HepG2 (cell line): ENCODE results near the gene ETHE1. TPM values are rescaled to one million over a fixed set of nuclear protein-coding genes. Genes with fewer than 3 reads are reported as not detected.

Experiments
- ATAC-seq: fragments of 200-7000 bp; cut with Tn5 transposase; 3 replicates; pipeline ENCODE4 v1.9.1; 2020; ENCODE audit warnings: mild to moderate bottlenecking, moderate library complexity
- BruUV-seq: library from RNA; stranded (reverse); fragments of 400-500 nt; replicated peaks from 2 replicates; lab custom pipeline; 2021; lab: Mats Ljungman, UMichigan
- CTCF ChIA-PET: fragments of 300-600 bp; formaldehyde crosslinking; extraction: SDS; loops from one replicate; lab custom pipeline; 2021; ENCODE audit warnings: low total read pairs, inconsistent platforms, low intra/inter-chr PET ratio; lab: Yijun Ruan, JAX
- POLR2A ChIA-PET: fragments of 350-600 bp; sonication (Branson Sonifier 250); formaldehyde crosslinking; loops from one replicate; lab custom pipeline; 2020; ENCODE audit warnings: antibody characterized with exemption, inconsistent platforms; lab: Yijun Ruan, JAX
- DNase-seq: peaks from one replicate; pipeline ENCODE4 v3.0.0-alpha.2; 2015; ENCODE audit warnings: low spot score
- FAIRE-seq: peaks from 3 replicates; lab custom pipeline; 2011; peaks lifted over from hg19 to GRCh38; lab: Jason Lieb, UNC
- H2AFZ ChIP-seq: one replicate; pipeline ENCODE4 v1.6.1; 2011; ENCODE audit warnings: low read length, inconsistent platforms
- H3K27ac ChIP-seq: fragments of 300-600 bp; 3 replicates; pipeline ENCODE4 v1.8.0; 2011; ENCODE audit warnings: mixed run types, mild to moderate bottlenecking, mixed read lengths, low read length, inconsistent platforms; ENCODE audit not compliant: insufficient read depth; ENCODE audit errors: extremely low read length
- H3K27me3 ChIP-seq, 2 experiments: fragments of 200-600 bp in 1 of 2; 2 replicates in 1 of 2; 3 replicates in 1 of 2; pipeline versions ENCODE4 v1.6.0 to v1.8.0; 2011; ENCODE audit warnings: low read length in 2 of 2, mild to moderate bottlenecking in 2 of 2, moderate library complexity in 2 of 2, inconsistent platforms in 1 of 2; ENCODE audit not compliant: insufficient read depth in 2 of 2, control insufficient read depth in 1 of 2
- H3K36me3 ChIP-seq, 2 experiments: fragments of 200-600 bp in 1 of 2; replicated peaks in 1 of 2; 2 replicates in 1 of 2; 3 replicates in 1 of 2; pipeline versions ENCODE4 v1.5.1 to v1.8.0; 2011; ENCODE audit warnings: low read length in 2 of 2, inconsistent platforms in 1 of 2; ENCODE audit not compliant: insufficient read depth in 2 of 2, control insufficient read depth in 1 of 2
- H3K4me1 ChIP-seq: 2 replicates; pipeline ENCODE4 v1.5.1; 2012; ENCODE audit warnings: low read length, inconsistent platforms; ENCODE audit not compliant: insufficient read depth
- H3K4me2 ChIP-seq: 2 replicates; pipeline ENCODE4 v1.6.0; 2011; ENCODE audit warnings: low read depth, low read length, inconsistent platforms
- H3K4me3 ChIP-seq, 3 experiments: fragments of 200-600 bp in 1 of 3; sonication (generic), shearing (Covaris generic) in 1 of 3; replicated peaks in 1 of 3; 2 replicates each; pipeline ENCODE4 v1.5.1; 2011 to 2016; ENCODE audit warnings: low read length in 3 of 3, inconsistent platforms in 2 of 3, low read depth in 2 of 3, mild to moderate bottlenecking in 2 of 3, control low read depth in 1 of 3, mixed read lengths in 1 of 3; ENCODE audit not compliant: insufficient read depth in 1 of 3
- H3K79me2 ChIP-seq: one replicate; pipeline ENCODE4 v1.6.1; 2011; ENCODE audit warnings: low read length, inconsistent platforms; ENCODE audit not compliant: insufficient read depth
- H3K9ac ChIP-seq: 2 replicates; pipeline ENCODE4 v1.6.0; 2011; ENCODE audit warnings: mild to moderate bottlenecking, low read depth, low read length, inconsistent platforms; ENCODE audit not compliant: insufficient read depth
- H3K9me3 ChIP-seq: 2 replicates; pipeline ENCODE4 v1.5.1; 2012; ENCODE audit warnings: mild to moderate bottlenecking, low read length
- H4K20me1 ChIP-seq: 2 replicates; pipeline ENCODE4 v1.6.0; 2011; ENCODE audit warnings: inconsistent platforms, mild to moderate bottlenecking, low read length, moderate library complexity; ENCODE audit not compliant: insufficient read depth
- E2F2 ChIP-seq: sonication (generic); formaldehyde crosslinking; IDR thresholded peaks from 2 replicates; pipeline ENCODE4 v1.4.0; 2020; ENCODE audit warnings: missing genetic modification reagents, borderline replicate concordance
- ESRRA ChIP-seq: sonication (generic); formaldehyde crosslinking; IDR thresholded peaks from 2 replicates; pipeline ENCODE4 v1.5.1; 2020; ENCODE audit warnings: mild to moderate bottlenecking, low read depth, missing genetic modification reagents
- FIP1L1 ChIP-seq: fragments of 200-400 bp; formaldehyde crosslinking; IDR thresholded peaks from 2 replicates; pipeline ENCODE4 v1.6.1; 2018; ENCODE audit warnings: low read depth, mild to moderate bottlenecking, low read length, moderate library complexity, borderline replicate concordance; ENCODE audit not compliant: insufficient read depth
- MAF1 ChIP-seq: sonication (generic); formaldehyde crosslinking; IDR thresholded peaks from 2 replicates; pipeline ENCODE4 v1.5.0; 2020; ENCODE audit warnings: missing genetic modification reagents, borderline replicate concordance
- MEIS1 ChIP-seq: sonication (generic); formaldehyde crosslinking; IDR thresholded peaks from 2 replicates; pipeline ENCODE4 v1.9.0; 2021; ENCODE audit warnings: mild to moderate bottlenecking, missing genetic modification reagents, moderate library complexity, borderline replicate concordance
- NBN ChIP-seq: fragments of 450-650 bp; conservative IDR thresholded peaks from 2 replicates; pipeline ENCODE4 v1.6.1; 2017
- RBM22 ChIP-seq: fragments of 200-400 bp; formaldehyde crosslinking; optimal IDR thresholded peaks from 2 replicates; pipeline ENCODE3; 2017; ENCODE audit warnings: mild to moderate bottlenecking, low read length, moderate library complexity
- SATB2 ChIP-seq: sonication (generic); formaldehyde crosslinking; IDR thresholded peaks from 2 replicates; pipeline ENCODE4 v1.5.0; 2020; ENCODE audit warnings: missing genetic modification reagents
- ZBTB21 ChIP-seq: sonication (generic); formaldehyde crosslinking; IDR thresholded peaks from 2 replicates; pipeline ENCODE4 v1.4.0; 2020; ENCODE audit warnings: missing genetic modification reagents
- ZBTB7B ChIP-seq: sonication (generic); formaldehyde crosslinking; IDR thresholded peaks from 2 replicates; pipeline ENCODE4 v1.4.0; 2020; ENCODE audit warnings: missing genetic modification reagents
- ZFP41 ChIP-seq: sonication (generic); formaldehyde crosslinking; IDR thresholded peaks from 2 replicates; pipeline ENCODE4 v1.4.0; 2020; ENCODE audit warnings: mild to moderate bottlenecking, missing genetic modification reagents, borderline replicate concordance
- ZNF224 ChIP-seq: sonication (generic); formaldehyde crosslinking; IDR thresholded peaks from 2 replicates; pipeline ENCODE4 v1.5.0; 2020; ENCODE audit warnings: mild to moderate bottlenecking, missing genetic modification reagents
- ZNF747 ChIP-seq: sonication (generic); formaldehyde crosslinking; IDR thresholded peaks from 2 replicates; pipeline ENCODE4 v1.8.1; 2023; ENCODE audit warnings: missing genetic modification reagents, mild to moderate bottlenecking, borderline replicate concordance
- WGBS: methylation state at CpG from one replicate; pipeline ENCODE4 v1.1.6; 2017; ENCODE audit warnings: low lambda C conversion rate; 5-methylcytosine and 5-hydroxymethylcytosine counted together
- in situ Hi-C: cut with HindIII; loops from 2 replicates; pipeline ENCODE4 v1.10.0; 2017; ENCODE audit warnings: low pct_unique_long_range_greater_than_20kb; ENCODE audit not compliant: extremely low pct_ligation_motif_present
- intact Hi-C: fragments of 100-400 bp; cut with micrococcal nuclease; formaldehyde crosslinking; loops from one replicate; pipeline ENCODE4 v1.10.0; 2022; ENCODE audit not compliant: unreplicated experiment
- polyA plus RNA-seq, 8 experiments: library from polyadenylated mRNA; depleted of rRNA in 3 of 8; stranded (reverse) in 7 of 8; unstranded in 1 of 8; fragments of >200 nt; fragmentation: Illumina TruSeq in 4 of 8; extraction: Trizol in 4 of 8; gene quantifications; 2 replicates each; pipeline versions ENCODE4 v1.2.1 to v1.2.3, GENCODE V29; 2011 to 2016; ENCODE audit warnings: low read depth in 4 of 8, missing spikeins in 1 of 8, mixed read lengths in 1 of 8; ENCODE audit not compliant: insufficient read depth in 1 of 8
- total RNA-seq, 5 experiments: library from RNA; depleted of rRNA; stranded (reverse); fragments of >200 nt; fragmentation: Illumina TruSeq; extraction: Trizol; gene quantifications; 2 replicates each; pipeline ENCODE4 v1.2.3, GENCODE V29; 2016; ENCODE audit warnings: low read depth in 1 of 5
- TF ChIP-seq, protein P1 (sequence below): sonication (generic); formaldehyde crosslinking; IDR thresholded peaks from 2 replicates; pipeline ENCODE4 v1.5.0; 2020; ENCODE audit warnings: mild to moderate bottlenecking, missing genetic modification reagents, moderate library complexity
- TF ChIP-seq, protein P2 (sequence below): sonication (generic); formaldehyde crosslinking; IDR thresholded peaks from 2 replicates; pipeline ENCODE4 v1.4.0; 2020; ENCODE audit warnings: missing genetic modification reagents
- TF ChIP-seq, protein P3 (sequence below): conservative IDR thresholded peaks from 2 replicates; pipeline ENCODE4 v1.6.1; 2018; ENCODE audit warnings: missing genetic modification reagents

The ETHE1 gene
- total and polyA plus RNA-seq, 2 of the 13 experiments (the other 11 are each of a cell fraction or from before 2014, with no cell fraction given), result 32.5 to 58.4 TPM

DNA sequence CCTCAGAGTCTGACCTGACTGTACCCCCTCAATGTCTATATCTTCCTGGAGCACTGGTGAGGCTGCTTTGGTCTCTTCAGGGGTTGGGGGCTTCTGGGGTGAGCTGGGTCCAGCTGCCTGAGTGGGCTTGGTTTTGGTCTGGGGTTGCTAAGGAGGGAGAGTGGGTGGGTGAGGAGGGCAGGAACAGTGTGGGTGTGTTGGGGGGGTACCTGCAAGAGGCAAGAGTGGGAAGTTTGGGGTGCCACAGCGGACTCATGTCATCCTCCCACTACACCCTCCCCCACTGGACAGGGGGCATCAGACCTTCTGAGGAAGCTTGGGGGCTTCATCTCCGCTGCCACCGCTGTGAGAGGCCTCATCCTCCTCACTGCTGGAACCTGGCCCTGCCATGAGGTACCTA, 19.6 kb upstream of the ETHE1 start:
- 100% methylated on average over 2 of the region's 3 CpGs for WGBS
- BruUV-seq, result no TSS peak
- TF ChIP-seq RBM22 (no peak), FIP1L1 (no peak), E2F2 (CRISPR knock-in tag) (no peak), MAF1 (no peak)
- no peak for DNase-seq
- Histone ChIP-seq H3K27ac (no peak overlapping the region), H4K20me1 (no peaks in the 10 kb centered on the region), H3K4me2 (no peak overlapping the region), H3K79me2 (no peaks in the 10 kb centered on the region), H3K36me3 (peaks cover 14 to 39% of the 10 kb centered on the region in 2 experiments; a peak in 4 of 5 replicates), H3K9ac (no peak overlapping the region), H3K4me3 (no peak overlapping the region), H3K4me1 (peaks cover 6% of the 10 kb centered on the region; the same call in 1 of the 2 replicates), H2AFZ (no peak overlapping the region), H3K27me3 (no peaks in the 10 kb centered on the region), H3K9me3 (no peaks in the 10 kb centered on the region)
- intact Hi-C loops (no loop called here), in situ Hi-C loops (no loop called here)
- no peak for ATAC-seq
- no peak for FAIRE-seq
- ChIA-PET CTCF (no interaction called here), POLR2A (no interaction called here)

DNA sequence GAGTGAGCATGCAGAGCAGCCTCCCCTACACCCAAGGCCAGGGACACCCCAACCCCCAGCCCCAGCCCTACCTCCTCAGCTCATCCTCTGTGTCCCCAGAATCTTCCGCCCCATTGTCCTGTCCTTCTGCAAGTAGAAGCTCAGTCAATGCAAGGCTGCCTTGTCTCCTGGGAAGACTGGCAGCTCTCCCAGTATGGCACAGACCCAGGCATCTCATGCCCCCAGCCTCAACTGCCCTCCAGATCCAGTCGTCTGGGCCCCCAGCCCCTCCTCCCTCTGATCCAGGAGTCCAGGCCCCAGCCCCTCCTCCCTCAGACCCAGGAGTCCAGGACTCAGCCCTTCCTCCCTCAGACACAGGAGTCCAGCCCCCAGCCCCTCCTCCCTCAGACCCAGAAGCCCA, 19.0 kb upstream of the ETHE1 start:
- CTCF ChIA-PET, result no interaction called here
- Histone ChIP-seq H3K9me3 (no peaks in the 10 kb centered on the region), H3K4me3 (no peak overlapping the region), H3K27me3 (no peaks in the 10 kb centered on the region), H3K4me2 (no peak overlapping the region), H3K9ac (no peak overlapping the region), H2AFZ (no peak overlapping the region), H3K79me2 (no peaks in the 10 kb centered on the region), H3K27ac (no peak overlapping the region), H4K20me1 (no peaks in the 10 kb centered on the region), H3K36me3 (peaks cover 13 to 34% of the 10 kb centered on the region in 2 experiments; a peak in 4 of 5 replicates), H3K4me1 (peaks cover 6% of the 10 kb centered on the region; the same call in 1 of the 2 replicates)
- POLR2A ChIA-PET, result no interaction called here
- WGBS, result 86% methylated on average over 1 of the region's 2 CpGs
- in situ Hi-C loops (no loop called here), intact Hi-C loops (no loop called here)
- BruUV-seq, result no TSS peak
- DNase-seq, result no peak
- ATAC-seq, result no peak
- TF ChIP-seq ZNF224 (no peak), ZBTB7B (no peak), SATB2 (no peak), ZFP41 (CRISPR knock-in tag) (no peak), NBN (no peak), ZBTB21 (CRISPR knock-in tag) (no peak), ZNF747 (CRISPR knock-in tag) (no peak), ESRRA (no peak), MEIS1 (CRISPR knock-in tag) (no peak)
- TF ChIP-seq, protein P1, sequence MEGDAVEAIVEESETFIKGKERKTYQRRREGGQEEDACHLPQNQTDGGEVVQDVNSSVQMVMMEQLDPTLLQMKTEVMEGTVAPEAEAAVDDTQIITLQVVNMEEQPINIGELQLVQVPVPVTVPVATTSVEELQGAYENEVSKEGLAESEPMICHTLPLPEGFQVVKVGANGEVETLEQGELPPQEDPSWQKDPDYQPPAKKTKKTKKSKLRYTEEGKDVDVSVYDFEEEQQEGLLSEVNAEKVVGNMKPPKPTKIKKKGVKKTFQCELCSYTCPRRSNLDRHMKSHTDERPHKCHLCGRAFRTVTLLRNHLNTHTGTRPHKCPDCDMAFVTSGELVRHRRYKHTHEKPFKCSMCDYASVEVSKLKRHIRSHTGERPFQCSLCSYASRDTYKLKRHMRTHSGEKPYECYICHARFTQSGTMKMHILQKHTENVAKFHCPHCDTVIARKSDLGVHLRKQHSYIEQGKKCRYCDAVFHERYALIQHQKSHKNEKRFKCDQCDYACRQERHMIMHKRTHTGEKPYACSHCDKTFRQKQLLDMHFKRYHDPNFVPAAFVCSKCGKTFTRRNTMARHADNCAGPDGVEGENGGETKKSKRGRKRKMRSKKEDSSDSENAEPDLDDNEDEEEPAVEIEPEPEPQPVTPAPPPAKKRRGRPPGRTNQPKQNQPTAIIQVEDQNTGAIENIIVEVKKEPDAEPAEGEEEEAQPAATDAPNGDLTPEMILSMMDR (CRISPR knock-in tag), result no peak
- TF ChIP-seq, protein P2, sequence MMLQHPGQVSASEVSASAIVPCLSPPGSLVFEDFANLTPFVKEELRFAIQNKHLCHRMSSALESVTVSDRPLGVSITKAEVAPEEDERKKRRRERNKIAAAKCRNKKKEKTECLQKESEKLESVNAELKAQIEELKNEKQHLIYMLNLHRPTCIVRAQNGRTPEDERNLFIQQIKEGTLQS (CRISPR knock-in tag), result no peak
- TF ChIP-seq, protein P3, sequence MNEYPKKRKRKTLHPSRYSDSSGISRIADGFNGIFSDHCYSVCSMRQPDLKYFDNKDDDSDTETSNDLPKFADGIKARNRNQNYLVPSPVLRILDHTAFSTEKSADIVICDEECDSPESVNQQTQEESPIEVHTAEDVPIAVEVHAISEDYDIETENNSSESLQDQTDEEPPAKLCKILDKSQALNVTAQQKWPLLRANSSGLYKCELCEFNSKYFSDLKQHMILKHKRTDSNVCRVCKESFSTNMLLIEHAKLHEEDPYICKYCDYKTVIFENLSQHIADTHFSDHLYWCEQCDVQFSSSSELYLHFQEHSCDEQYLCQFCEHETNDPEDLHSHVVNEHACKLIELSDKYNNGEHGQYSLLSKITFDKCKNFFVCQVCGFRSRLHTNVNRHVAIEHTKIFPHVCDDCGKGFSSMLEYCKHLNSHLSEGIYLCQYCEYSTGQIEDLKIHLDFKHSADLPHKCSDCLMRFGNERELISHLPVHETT (CRISPR knock-in tag), result no peak
- no peak for FAIRE-seq
